UCSD-AML1 (cell line): ENCODE results near the gene FMN1.

ENCODE experiments used
- DNase-seq: peaks from one replicate; lab custom pipeline; 2025; ENCODE audit not compliant: unreplicated experiment; lab: John Stamatoyannopoulos, UW

FMN1 gene

DNA sequence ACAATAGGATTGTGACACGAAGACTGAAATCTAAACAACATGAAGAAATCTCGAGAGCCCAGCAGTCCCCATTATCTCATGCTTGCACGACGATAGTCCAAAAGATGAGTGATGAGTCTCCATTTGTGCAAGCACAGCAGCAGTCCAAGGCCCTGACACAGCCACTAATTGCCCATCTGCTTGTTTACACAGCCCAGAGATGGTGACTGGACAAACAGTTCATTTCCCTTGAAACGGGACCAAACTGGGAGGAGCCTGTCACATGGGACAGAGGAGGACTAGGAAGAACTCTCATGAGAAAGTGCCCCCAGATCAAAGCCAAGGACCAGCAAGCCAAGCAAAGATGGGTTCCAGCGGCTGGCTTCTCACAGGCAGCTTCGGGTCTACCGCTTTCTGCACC lies 355.7 kb downstream of the FMN1 start:
- DNase-seq, result no peak

DNA sequence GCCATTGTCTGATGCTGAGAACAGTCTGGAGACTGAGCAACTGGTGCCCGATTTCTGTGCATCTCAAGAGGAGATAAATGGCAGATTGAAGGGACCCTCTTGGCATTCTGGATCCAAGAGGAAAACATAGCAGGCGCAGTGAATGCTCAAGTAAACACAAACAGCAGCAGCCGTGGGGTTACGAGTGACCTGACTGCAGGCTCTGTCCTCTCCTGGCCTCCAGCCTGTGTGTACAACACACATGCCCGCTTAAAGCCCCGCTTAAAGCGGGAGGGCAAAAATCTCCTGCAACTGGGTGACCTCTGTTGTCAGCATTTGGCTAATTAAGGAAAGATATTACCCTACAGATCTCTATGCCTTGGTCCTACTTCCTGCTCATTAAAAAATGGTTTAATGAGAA lies 356.2 kb downstream of the FMN1 start:
- no peak for DNase-seq

DNA sequence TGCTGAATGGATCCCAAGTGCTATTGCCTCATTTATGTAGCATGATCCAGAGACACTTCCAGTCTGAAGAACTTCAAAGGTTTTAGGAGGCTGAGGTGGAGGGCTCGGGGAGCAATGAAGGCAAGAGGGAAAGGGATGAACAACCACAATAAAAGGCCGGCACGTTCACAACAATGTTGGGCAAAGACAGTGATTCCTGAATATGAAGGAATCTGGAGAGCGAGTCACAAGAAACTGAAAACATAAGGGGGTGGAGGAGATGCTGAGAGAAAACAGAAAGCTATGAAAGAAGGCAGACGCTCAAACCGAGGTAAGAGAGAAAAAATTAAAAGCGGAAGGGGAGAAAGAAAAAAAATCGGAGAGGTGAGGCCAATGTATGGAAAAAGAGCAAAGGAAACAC lies 356.6 kb downstream of the FMN1 start:
- no peak for DNase-seq

DNA sequence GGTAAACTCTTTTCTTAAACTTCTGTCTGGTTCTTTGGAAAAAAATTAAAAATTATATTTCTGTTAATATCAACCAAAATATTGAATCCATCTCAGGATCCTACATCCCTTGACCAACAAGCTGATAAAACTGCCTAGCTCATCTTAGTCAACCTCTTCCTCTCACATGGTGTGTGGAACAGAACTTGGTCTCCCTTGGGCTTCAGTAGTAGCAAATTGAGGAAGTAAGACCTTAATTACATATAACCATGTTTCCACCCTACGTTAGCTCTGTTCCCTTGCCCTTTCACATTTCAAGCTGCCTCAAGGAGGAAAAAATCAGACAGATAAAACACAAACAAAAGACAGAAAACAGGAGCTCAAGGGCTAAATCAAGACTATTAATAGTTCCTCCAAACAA lies 360.4 kb downstream of the FMN1 start:
- no peak for DNase-seq

DNA sequence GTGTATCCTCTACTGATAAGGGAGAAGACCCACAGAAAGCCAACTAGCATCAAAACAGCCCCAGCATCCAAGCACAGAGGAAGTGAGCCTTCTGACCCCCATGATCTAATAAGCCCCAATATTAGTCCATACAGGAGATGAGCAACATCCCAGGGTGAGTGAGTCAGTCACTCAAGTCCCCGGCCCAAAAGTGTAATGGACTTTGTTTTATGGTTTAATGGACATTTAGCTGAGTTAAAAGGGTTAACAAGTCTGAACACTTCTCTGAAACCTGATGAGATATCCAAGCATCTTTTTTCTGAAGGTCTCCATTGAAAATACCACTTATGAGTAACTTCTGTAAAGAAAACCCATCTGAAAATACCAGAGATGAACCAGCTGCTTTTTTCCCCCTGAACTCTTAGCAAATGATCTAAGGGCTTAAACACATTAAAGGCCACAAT lies 361.1 kb downstream of the FMN1 start:
- DNase-seq, result no peak

DNA sequence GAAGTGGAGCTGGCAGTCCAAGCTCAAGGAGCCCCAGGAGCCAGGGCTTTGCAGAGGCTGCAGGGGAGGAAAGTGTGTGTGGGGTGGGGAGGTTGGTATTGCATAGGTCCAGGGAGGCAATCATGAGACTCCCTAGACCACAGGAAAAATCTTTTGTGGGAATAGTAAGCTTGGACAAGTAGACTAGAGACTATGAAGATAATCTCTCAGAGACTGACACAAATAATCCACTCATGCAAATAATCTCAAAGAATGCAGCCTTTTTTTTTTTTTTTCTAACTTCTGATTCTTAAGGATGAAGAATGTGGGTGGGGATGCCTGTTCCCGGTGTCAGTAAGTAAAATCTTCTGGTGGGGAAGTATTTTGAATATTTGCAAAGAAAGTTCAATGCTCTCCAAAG lies 363.0 kb downstream of the FMN1 start:
- DNase-seq, result no peak

DNA sequence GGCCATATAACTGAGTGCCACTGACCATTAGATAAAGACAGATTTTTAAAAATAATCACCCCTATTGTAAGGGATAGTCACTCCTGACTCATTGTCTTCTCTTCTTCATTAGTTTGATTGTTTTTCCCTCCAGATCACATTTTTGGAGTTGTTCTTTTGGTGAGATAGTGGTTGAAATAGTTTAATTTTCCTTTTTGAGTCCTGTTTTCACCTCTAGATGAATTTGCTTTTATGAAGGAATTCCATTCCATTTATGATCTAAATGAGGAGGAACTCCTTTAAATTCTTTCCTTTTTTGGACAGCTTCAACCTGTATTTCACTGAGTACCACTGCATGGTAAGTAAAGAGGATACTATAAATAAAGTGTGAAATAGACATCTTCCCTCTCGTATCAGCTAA lies 364.3 kb downstream of the FMN1 start:
- no peak for DNase-seq

DNA sequence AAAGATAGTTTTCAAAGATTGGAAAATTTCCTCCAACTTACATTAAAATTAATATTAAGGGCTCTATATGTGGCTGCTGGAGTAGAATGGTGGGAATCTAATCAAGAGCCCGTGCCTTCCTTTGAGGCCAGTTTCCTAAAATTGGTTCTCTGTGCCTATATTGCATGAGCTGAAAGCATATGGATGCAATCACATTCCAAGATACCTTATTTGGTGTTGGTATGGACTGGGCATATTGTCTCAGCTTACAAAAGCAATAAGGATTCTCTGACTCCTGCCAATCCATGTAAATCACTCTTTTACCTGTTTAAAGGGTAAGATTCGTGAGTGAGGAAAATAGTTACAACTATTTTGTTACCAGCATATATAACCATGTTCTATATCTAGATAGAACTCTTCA lies 365.1 kb downstream of the FMN1 start:
- no peak for DNase-seq

DNA sequence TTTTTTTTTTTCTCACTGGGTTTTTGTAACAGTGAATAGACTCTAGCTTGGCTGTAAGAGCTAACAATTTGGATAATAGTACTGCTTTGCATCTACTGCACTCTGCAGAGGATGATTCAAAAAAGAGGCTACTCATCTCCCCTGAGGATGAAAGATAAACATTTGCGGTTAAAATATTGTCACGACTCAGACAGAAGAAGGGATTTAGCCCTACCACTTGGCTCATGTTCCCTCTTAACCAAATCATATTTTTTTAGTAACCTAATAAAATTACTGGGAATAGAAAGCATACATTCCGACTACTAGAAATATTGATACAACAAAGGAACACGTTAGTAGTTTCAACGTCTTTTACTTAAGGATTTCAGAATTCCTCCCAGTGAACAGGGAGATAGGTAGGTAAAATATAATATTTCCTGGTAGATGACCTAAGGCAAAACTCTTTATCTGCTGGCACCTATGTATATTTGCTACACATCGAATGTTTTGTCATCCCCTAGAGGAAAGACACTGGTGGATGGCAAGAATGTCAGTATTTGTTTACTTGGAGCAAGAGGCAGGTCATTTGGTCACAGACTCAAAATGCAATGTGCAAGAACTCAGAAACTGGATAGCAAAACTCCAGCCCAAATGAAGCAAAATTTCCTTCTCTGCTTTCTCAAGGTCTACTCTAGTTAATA lies 365.9 kb downstream of the FMN1 start:
- DNase-seq, result no peak

DNA sequence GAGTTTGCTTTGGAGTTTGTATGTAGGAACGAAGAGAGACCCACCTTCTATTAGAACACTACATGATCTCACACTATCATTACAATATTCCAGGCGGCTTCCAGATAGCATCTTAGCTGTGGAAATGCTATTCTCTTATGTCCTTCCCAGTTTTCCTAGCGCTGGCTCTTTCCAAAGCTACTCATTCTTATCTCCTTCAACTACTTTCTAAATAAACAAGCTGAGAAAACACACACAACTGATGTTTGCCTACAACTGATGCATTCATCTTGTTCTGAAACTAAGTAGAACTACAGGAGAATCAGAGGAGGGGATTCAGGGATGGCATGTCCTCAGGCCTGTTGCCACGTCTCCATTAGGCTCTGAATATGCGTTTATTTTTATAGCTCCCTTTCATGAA lies 367.8 kb downstream of the FMN1 start:
- no peak for DNase-seq

DNA sequence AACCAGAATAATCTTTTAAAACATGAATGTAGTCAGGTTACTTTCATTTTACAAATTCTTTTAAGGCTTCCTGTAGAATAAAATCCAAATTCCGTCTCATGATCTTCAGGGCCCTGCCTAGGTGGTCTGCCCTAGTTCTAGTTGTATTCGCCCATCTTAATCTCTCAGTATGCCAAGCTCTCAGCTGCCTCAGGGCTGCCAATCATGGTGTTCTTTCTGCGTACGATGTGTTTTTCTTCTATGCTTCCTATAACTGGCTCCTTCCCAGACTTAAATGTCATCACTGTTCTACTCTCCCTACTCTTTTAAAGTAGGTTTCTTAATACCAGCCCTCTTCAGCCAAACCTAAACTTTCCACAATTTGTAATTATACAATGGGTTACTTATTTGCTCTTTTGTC lies 369.3 kb downstream of the FMN1 start:
- DNase-seq, result no peak

DNA sequence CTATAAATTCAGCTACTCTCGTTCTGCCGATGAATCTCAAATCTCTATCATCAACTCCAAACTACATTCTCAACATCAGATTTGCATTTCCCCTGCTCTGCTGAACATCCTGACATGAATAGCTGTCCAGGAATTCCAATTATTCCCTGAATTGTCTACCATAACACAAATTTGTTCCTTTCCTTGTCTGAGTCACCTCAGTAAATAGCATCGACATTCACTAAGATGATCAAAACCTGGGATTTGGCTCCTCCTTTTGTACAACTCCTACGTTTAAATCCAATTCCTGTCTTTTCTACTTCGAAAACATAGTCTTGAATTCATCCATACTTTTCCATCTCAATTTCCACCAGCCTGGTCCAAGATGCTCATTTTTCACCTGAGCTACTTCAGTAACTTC lies 369.7 kb downstream of the FMN1 start:
- no peak for DNase-seq

DNA sequence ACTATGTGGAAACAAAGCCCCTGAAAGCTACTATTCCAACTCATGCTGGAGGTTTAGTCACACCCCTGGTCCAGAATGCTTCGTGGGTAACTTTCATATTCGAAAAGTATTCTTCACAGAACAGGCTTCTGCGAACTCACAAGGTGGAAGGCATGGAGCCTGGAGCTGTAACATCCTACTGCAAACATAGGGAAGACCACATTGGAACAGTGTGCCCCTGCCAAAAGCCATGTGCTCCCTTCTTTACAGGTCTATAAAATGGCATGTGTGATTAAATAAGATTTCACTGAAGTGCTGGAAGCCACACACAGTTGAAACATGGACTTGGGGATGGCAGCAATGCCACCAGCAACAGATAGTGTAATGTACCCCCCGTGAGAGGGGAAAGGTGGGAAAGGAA lies 370.8 kb downstream of the FMN1 start:
- no peak for DNase-seq

DNA sequence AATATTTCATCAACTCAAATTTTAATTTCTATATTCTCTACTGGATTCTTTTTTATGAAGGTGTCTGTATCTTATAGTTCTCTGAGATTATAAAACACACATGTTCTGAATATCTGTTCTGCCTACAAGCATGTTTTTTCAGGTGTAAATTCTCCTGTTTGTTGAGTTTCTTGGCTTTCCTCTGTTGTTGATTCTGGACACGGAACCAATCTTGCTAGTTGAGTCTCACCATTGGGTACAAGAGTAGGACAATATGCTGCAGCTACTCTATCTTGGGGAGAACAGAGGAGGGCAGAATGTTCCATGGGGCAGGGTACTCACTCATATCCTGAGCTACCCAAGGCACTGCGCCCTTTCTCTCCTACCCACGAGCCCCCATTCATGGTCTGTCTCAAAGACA lies 371.8 kb downstream of the FMN1 start:
- DNase-seq, result no peak

DNA sequence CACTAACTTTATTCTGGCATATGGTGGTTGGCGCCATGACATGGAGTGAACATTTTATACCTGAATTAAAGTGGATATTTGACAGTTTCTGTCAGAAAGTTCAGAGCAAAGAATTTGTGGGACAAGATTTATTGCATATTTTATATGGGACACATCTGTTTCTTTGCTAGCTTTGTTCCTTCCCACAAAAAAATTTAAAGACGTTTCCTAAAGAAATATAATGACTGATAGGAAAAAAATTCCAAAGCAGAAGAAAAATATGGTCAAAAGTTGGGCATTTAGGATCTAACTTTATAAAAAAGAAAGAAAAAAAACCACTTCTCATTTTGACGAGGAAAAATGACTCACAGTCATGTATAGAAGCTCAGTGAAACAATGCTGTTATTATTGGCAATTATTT lies 375.1 kb downstream of the FMN1 start:
- no peak for DNase-seq

DNA sequence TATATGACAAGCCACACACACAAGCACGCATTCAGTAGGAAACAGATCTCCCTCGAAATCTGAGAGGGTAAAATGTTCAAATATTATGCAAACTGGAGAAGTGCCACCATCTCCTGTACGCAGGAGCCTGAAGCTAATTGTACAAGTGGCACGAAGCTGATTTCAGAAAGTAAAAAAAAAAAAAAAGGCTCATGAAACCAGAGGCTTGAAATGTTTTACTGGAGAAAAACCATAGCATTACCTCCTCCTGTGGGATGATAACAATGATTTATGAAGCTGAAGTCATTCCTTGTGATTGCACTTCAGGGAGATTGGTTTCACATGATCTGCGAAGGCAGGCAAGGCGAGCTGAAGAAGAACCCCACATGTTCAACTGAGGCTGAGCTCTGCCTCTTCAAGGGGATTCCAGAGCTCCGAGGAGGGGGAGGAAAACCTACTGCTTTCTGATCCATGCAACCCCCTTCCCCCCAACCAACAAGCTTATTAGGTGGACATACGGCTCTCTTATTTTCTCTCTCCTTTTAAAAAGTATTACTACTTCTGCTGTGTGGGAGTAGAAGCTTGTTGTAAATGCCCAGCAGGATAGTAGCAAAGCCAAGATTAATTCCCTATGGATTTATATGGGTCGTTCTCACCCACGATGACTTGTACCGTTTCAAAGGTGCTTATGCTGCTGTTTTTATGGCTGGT lies 375.6 kb downstream of the FMN1 start:
- no peak for DNase-seq

DNA sequence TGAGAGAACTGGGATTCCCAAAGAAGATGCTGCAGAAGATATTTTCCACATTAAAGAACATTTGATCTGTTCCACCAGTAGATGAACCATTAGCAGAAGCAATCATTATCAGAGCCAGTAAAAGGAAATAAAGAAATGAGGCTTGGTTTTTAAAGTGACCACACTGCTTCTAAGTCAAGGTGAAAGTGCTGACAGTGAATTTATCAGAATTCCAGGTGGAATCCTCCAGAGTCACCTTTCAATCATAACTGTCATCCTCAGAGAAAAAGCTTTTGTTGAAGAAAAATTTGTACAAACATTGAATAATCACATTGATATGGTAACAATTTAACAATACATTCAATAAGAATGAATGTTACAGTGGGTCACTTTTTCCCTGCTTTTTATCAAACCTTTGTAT lies 376.9 kb downstream of the FMN1 start:
- no peak for DNase-seq

DNA sequence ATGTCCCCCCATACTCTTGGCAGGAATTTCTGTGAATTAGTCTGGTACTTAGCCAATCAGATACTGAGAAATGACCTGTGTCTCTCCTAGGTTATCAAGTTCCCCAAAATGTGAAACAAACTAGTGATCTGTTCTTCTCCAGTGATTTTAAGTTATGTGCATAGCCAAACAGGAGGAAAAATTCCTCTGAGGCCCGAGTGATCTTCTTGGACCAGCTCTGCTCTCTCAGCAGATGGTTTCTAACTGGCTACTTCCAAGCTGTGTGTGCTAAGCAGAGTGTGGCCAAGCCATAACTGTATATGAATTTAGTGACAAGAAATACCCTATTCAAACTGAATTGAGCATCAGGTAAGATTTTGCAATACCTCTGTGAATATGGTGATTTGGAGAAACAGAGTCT lies 387.2 kb downstream of the FMN1 start:
- DNase-seq, result no peak

DNA sequence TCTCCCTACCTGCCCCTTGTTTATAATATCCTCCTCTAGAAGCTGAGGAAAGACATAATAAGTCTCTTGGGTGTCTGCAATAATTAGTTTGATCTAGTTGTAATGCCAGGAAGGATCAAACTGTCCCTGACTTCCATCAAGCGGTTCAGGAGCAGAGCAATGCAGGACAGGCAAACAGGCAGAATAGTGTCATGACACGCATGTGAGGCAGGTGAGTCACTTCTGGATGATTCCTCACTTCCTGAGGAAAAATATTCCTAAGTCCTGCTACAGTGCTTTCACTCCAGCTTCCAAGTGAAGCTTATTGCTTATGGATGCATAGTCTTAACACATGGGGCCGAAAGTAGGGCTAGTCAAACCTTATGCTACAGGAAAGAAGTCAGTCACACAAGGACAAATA lies 390.9 kb downstream of the FMN1 start:
- no peak for DNase-seq

DNA sequence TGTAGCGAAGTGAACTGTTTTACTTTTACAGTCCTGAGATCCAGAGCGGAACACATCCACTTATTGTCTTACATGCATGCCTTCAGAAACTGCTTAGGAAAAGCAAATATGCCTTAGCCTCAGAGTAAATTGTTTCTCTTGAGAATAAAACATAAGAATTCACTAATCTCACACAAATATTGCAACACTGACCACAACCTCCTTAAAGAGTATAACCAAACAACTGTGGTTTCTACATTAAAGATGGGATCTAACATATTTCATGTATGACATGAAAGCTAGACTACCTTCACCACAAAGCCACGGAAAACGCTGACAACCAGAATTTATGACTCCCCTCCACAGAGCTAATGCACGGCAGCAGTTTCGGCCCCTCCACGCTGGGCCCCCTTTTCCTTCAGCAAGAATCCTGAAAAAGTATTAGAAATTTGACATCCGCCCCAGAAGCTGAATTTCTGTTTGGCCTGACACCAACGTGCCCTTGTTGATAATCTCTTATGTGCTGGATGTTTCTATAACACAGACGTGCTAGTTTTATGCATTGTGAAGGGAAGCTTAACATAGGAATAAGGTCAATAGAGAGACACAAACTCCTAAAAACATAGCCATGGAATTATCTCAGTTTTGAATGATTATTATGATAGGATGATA lies 392.1 kb downstream of the FMN1 start:
- DNase-seq, result peak; percentile 46

DNA sequence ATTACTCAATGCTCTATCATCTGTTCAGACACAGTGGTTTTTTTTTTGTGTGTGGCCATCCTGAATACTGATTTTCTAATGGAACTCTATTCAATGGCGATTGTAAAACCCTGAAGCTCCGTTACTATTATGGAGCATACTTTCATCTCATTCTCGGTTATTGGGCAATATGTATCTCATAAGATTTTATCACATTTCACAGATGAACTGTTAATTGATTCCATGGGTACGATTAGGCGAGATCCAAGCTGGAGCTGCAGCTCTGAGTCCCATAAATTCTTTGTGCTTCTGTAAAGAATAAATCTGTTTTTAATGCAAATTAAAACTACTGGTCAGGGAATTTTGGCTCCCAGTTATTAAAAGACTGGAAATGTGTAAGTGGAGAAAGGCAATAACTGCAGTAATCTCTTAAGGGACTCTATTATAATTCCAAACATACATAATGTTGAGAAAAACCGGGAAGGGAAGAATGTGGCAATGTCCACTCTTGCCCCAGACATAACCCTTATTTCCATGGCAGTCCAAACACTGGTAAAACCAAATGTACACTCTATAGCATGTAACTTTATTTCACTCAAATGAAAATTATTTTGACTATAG lies 394.5 kb downstream of the FMN1 start:
- DNase-seq, result no peak

DNA sequence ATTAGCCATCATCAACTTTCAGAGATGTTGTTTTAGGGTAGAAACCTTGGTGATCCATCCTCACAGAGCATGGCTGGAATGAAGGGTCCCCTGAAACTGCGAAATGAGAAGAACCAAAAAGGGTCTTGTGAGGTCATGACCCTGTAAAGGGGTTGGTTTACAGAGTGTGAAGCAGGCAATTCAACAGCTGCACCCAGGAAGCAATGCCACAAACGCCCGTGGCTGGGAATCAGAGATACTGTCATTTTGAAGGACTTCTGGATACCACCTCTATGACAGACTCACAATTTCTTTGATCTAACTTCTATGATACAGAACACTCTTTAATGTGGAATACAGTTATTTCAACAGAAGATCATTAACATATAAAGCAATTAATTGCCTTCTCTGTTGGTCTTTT lies 397.7 kb downstream of the FMN1 start:
- no peak for DNase-seq
